GM19099 (cell line): ENCODE measurements around the gene FLT4.

ENCODE experiments used
- POLR2A ChIP-seq: IDR thresholded peaks from 3 replicates; pipeline ENCODE4 v1.6.1; 2011; ENCODE audit warnings: low read depth; ENCODE audit not compliant: insufficient read length; ENCODE audit errors: extremely low read depth

The FLT4 gene

GRCh38 chr5:180623844-180624243 lies 25.6 kb downstream of the FLT4 start:
- TF ChIP-seq POLR2A = no peak

GRCh38 chr5:180623411-180623834 lies 26.0 kb downstream of the FLT4 start:
- no peak for TF ChIP-seq POLR2A

- TF ChIP-seq POLR2A = no peak
Observed at GRCh38 chr5:180622910-180623309, 26.5 kb downstream of the FLT4 start.

- no peak for TF ChIP-seq POLR2A
Observed at GRCh38 chr5:180621311-180621710, 28.1 kb downstream of the FLT4 start.

GRCh38 chr5:180620014-180620413 lies 29.4 kb downstream of the FLT4 start:
- no peak for TF ChIP-seq POLR2A

- no peak for TF ChIP-seq POLR2A
Observed at GRCh38 chr5:180619563-180619915, 29.9 kb downstream of the FLT4 start.

GRCh38 chr5:180618829-180619562 lies 30.4 kb downstream of the FLT4 start:
- no peak for TF ChIP-seq POLR2A

- TF ChIP-seq POLR2A = no peak
Observed at GRCh38 chr5:180618487-180618828, 30.9 kb downstream of the FLT4 start.

GRCh38 chr5:180613814-180614188 lies 35.6 kb downstream of the FLT4 start:
- TF ChIP-seq POLR2A = no peak

- TF ChIP-seq POLR2A = no peak
Observed at GRCh38 chr5:180613188-180613813, 36.1 kb downstream of the FLT4 start.

- no peak for TF ChIP-seq POLR2A
Observed at GRCh38 chr5:180612683-180613082, 36.7 kb downstream of the FLT4 start.

GRCh38 chr5:180611140-180611850 lies 38.1 kb downstream of the FLT4 start:
- TF ChIP-seq POLR2A = no peak

GRCh38 chr5:180609817-180610550 lies 39.4 kb downstream of the FLT4 start:
- no peak for TF ChIP-seq POLR2A

- TF ChIP-seq POLR2A = no peak
Observed at GRCh38 chr5:180609386-180609785, 40.0 kb downstream of the FLT4 start.

- TF ChIP-seq POLR2A = no peak
Observed at GRCh38 chr5:180608572-180609310, 40.7 kb downstream of the FLT4 start.
